RWPE2 (cell line): Measurements from ENCODE around the gene MACROH2A2.
A peak's percentile ranks its signal among the peaks of the same experiment; 100 is the strongest.

ENCODE experiments used
- ATAC-seq: fragments of 200-7000 bp; cut with Tn5 transposase; 3 replicates; pipeline ENCODE4 v1.9.1; 2021; ENCODE audit warnings: low read depth
- DNase-seq: peaks from one replicate; pipeline ENCODE4 v3.0.0-alpha.2; 2020; ENCODE audit warnings: low spot score
- H3K27ac ChIP-seq: fragments of 450-650 bp; 2 replicates; pipeline ENCODE4 v1.5.1; 2017; ENCODE audit warnings: mild to moderate bottlenecking; ENCODE audit not compliant: poor library complexity, severe bottlenecking
- H3K27me3 ChIP-seq: fragments of 250-450 bp; sonication (Bioruptor Pico); 2 replicates; pipeline ENCODE4 v1.5.1; 2021; ENCODE audit warnings: mild to moderate bottlenecking, moderate library complexity; ENCODE audit not compliant: insufficient read depth, poor library complexity, severe bottlenecking
- H3K36me3 ChIP-seq: fragments of 250-450 bp; sonication (Bioruptor Pico); 2 replicates; pipeline ENCODE4 v1.5.1; 2020; ENCODE audit warnings: low read depth, mild to moderate bottlenecking, moderate library complexity
- H3K4me1 ChIP-seq: fragments of 250-450 bp; sonication (Bioruptor Pico); 2 replicates; pipeline ENCODE4 v1.5.1; 2021; ENCODE audit warnings: mild to moderate bottlenecking, moderate library complexity; ENCODE audit not compliant: insufficient read depth, poor library complexity, severe bottlenecking
- H3K4me3 ChIP-seq: fragments of 250-450 bp; sonication (Bioruptor Pico); 2 replicates; pipeline ENCODE4 v1.5.1; 2021; ENCODE audit warnings: mild to moderate bottlenecking, moderate library complexity; ENCODE audit not compliant: severe bottlenecking
- H3K9me3 ChIP-seq: fragments of 250-450 bp; sonication (Bioruptor Pico); 2 replicates; pipeline ENCODE4 v1.5.1; 2021; ENCODE audit warnings: mild to moderate bottlenecking, moderate library complexity; ENCODE audit not compliant: severe bottlenecking
- TF ChIP-seq, protein P1 (sequence below): fragments of 450-650 bp; IDR thresholded peaks from one replicate; pipeline ENCODE4 v1.5.1; 2017; ENCODE audit warnings: mild to moderate bottlenecking, moderate library complexity; ENCODE audit not compliant: poor library complexity, severe bottlenecking

The MACROH2A2 gene

DNA sequence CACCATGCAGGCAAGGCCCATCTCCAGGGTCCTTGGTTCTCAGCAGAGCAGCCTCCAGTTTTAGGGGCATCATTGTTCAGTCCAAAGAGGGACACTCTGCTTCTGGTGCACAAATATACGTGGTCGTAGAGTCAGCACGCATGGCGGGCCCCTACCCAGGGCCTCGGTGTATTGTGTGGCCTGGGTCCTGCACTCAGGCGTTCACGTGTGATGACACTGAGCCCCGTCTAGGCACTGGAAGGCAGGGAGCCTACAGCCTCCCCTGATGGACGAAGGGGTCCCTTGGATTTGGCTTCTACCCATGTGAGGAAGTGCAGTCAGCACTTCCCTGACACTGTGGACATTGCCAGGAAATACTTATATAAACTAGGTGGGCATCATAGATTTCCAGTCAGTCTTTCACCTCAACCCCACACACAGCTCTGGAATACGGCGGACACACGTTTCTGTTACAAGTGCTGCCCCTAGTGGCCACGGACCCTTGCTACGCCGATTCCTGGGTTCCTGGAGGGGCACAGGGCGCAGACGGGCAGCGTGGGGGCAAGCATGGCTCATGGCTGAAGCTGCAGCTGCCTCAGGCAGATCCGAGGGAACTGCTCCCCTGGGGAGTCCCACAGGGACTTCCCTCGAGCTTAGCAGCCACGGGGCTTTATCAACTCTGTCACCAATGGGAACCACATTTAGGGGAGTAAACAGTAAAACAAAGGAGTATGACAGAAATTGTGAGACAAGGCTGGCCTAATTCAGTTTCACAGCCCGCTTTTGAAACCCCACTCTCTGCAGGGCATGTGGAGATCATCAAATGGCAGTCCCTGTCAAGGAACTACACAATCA, 54.5 kb downstream of the MACROH2A2 start:
- DNase-seq = no peak
- H3K4me3 ChIP-seq = no peak overlapping the region
- H3K27ac ChIP-seq = no peak overlapping the region
- TF ChIP-seq, protein P1, sequence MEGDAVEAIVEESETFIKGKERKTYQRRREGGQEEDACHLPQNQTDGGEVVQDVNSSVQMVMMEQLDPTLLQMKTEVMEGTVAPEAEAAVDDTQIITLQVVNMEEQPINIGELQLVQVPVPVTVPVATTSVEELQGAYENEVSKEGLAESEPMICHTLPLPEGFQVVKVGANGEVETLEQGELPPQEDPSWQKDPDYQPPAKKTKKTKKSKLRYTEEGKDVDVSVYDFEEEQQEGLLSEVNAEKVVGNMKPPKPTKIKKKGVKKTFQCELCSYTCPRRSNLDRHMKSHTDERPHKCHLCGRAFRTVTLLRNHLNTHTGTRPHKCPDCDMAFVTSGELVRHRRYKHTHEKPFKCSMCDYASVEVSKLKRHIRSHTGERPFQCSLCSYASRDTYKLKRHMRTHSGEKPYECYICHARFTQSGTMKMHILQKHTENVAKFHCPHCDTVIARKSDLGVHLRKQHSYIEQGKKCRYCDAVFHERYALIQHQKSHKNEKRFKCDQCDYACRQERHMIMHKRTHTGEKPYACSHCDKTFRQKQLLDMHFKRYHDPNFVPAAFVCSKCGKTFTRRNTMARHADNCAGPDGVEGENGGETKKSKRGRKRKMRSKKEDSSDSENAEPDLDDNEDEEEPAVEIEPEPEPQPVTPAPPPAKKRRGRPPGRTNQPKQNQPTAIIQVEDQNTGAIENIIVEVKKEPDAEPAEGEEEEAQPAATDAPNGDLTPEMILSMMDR = peak; percentile 58
- H3K9me3 ChIP-seq = no peaks in the 10 kb centered on the region
- peak; percentile 36; the same call in 1 of the 3 replicates for ATAC-seq
- peaks cover 15% of the 10 kb centered on the region for H3K36me3 ChIP-seq
- H3K27me3 ChIP-seq = no peaks in the 10 kb centered on the region
- H3K4me1 ChIP-seq = no peaks in the 10 kb centered on the region

GRCh38 chr10:70109064-70109729, 56.6 kb downstream of the MACROH2A2 start:
- no peak for ATAC-seq
- Histone ChIP-seq H3K36me3 (peaks cover 23% of the 10 kb centered on the region), H3K27ac (no peak overlapping the region), H3K4me3 (no peak overlapping the region), H3K27me3 (no peaks in the 10 kb centered on the region), H3K4me1 (no peaks in the 10 kb centered on the region), H3K9me3 (no peaks in the 10 kb centered on the region)
- TF ChIP-seq, protein P1 = no peak
- DNase-seq = no peak

DNA sequence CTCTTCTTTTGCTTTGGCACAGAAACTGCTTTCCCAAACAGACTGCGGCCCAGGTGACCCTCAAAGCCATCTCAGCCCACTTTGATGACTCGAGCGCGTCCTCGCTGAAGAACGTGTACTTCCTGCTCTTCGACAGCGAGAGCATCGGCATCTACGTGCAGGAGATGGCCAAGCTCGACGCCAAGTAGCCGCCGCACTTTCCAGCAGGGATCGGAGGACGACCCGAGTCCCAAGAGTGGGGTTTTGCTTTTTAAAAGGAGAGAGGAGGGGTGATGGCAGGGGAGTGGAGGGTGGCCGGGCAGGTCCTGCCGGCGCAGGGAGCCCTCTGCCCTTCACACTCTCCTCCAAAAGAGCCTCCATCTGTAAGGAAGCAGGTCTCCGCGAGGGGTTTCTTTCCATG, 58.9 kb downstream of the MACROH2A2 start:
- no peaks in the 10 kb centered on the region for H3K9me3 ChIP-seq
- DNase-seq (no peak), ATAC-seq (no peak)
- H3K4me3 ChIP-seq = no peak overlapping the region
- TF ChIP-seq, protein P1 = no peak
- no peak overlapping the region for H3K27ac ChIP-seq
- no peaks in the 10 kb centered on the region for H3K4me1 ChIP-seq
- no peaks in the 10 kb centered on the region for H3K27me3 ChIP-seq
- peaks cover 39% of the 10 kb centered on the region for H3K36me3 ChIP-seq

DNA sequence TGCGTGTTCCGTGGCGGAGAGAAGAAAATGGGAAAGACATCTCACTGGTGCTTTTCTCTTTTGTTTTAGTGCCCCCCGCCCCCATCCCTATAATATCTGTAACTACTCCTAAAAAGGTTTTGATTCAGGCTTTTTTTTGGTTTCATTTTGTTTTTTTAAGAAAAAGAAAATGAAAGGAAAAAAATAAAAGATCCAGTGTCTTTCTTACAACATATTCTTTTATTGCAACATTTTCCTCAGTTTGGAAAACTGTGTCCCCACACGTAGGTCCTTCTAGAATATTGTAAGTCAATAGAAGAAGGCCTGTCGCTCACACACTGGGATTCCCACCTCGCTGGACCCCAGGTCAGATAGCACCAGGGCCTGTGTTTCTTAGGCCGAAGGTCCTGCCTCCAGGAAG, 59.4 kb downstream of the MACROH2A2 start:
- Histone ChIP-seq H3K27me3 (no peaks in the 10 kb centered on the region), H3K9me3 (no peaks in the 10 kb centered on the region), H3K4me1 (no peaks in the 10 kb centered on the region), H3K27ac (no peak overlapping the region), H3K4me3 (no peak overlapping the region), H3K36me3 (peaks cover 39% of the 10 kb centered on the region)
- TF ChIP-seq, protein P1 = no peak
- DNase-seq (no peak), ATAC-seq (no peak)
